GM15510 (cell line): ENCODE data around the gene ADAP1.

Experiments
- POLR2A ChIP-seq: IDR thresholded peaks from 3 replicates; pipeline ENCODE4 v1.6.1; 2011; ENCODE audit warnings: borderline replicate concordance; ENCODE audit not compliant: insufficient read length; ENCODE audit errors: extremely low read depth

The ADAP1 gene

GRCh38 chr7:958221-959200 lies 4.0 kb upstream of the ADAP1 start:
- no peak for TF ChIP-seq POLR2A

GRCh38 chr7:957418-958220 lies 3.1 kb upstream of the ADAP1 start:
- no peak for TF ChIP-seq POLR2A

DNA sequence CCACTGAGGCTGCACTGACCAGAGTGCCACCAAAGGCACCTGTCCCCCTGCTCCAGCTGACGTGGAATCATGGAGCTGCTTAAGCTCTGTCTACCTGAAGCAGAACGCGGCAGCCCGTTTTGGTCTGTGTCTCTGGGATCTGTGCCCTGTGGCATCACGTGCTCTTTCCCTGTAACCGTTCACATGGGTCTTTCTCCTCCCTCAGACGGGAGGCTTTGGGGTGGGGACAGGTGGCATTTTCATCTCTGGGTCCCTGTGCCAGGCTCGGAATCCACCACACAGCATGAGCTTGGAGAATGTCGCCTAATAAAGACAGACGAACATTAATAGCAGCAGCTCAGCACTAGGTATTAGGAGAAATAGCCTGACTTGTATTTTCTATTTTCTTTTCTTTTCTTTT lies 1.6 kb upstream of the ADAP1 start:
- no peak for TF ChIP-seq POLR2A

DNA sequence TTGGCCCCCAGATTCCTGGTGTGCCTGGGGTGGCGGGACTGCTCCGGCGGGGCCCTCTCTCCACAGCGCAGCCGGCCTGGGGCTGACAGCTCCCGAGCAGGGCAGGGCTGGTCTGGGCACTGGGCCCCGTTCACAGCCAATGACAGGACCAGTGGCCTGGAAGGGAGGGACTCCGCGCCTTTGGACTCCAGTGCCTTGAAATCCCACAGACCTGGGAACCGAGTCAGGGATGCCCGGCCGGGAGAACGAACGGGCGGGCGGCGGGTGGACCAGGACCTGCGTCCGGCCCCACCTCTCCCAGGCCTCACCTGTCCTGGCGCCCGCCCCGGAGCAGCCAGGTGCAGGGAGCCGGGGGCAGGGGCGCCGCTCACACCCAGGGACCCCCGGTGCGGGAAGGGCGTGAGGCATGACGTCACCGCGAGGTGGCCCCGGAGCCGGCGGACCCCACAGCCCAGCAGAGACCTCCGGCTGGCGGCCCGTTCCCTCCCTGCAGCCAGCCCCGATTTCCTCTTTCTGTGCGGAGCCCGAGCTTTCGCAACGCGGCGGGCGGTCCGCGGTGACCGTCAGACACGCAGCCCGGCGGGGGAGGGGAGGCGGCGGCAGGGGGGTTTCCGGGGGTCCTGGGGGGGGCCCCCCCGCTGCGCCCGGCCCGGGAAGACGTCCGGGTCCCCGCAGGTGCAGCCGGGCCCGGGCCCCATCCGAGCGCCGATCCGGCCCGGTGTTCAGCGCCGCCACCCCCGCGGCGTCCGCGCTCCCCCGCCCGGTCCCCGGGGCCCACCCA lies 743 bp downstream of the ADAP1 start:
- no peak for TF ChIP-seq POLR2A

DNA sequence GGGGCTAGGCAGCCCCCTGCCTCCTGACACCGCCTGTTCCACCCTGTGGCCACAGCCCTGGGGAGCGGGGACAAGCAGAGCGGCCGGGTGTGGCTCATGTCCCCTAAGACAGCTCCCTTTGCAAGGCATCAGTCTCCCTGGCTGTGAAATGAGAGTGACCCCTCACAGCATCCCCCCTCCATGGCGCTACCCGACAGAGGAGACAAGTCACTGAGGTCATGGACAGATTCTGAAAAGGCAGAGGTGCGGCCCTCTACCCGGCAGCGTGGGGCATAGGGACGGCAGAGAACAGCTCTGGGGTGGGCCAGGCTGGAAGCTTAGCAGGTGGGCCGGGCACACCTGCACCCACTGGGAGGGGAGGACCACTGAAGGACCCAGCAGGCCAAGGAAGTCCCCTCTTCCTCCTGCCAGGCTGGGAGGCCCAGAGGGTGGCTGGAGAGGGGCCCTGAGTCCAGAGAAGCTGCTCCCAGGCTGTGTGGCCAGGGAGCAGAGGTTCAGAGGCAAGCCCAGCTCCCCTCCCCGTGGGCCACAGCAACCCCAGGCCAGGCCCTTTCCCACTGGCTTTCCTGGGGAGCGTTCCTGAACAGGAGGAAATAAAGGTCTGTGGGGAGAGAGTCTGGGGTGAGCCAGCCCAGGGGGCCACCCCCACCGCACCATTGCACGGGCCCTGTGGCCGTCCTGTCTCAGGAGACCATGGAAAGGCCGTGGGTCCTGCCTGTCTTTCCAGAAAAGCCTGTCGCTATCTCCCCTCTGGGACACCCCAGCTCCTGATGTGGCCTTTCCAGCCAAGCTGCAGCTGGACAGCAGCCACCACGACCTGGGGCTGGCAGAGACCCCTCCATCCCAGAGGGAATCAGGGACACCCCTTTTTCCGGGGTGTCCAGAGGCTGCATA lies 1.7 kb downstream of the ADAP1 start:
- TF ChIP-seq POLR2A = no peak

- no peak for TF ChIP-seq POLR2A
These were observed 2.5 kb downstream of the ADAP1 start for GRCh38 chr7:951881-952547.

DNA sequence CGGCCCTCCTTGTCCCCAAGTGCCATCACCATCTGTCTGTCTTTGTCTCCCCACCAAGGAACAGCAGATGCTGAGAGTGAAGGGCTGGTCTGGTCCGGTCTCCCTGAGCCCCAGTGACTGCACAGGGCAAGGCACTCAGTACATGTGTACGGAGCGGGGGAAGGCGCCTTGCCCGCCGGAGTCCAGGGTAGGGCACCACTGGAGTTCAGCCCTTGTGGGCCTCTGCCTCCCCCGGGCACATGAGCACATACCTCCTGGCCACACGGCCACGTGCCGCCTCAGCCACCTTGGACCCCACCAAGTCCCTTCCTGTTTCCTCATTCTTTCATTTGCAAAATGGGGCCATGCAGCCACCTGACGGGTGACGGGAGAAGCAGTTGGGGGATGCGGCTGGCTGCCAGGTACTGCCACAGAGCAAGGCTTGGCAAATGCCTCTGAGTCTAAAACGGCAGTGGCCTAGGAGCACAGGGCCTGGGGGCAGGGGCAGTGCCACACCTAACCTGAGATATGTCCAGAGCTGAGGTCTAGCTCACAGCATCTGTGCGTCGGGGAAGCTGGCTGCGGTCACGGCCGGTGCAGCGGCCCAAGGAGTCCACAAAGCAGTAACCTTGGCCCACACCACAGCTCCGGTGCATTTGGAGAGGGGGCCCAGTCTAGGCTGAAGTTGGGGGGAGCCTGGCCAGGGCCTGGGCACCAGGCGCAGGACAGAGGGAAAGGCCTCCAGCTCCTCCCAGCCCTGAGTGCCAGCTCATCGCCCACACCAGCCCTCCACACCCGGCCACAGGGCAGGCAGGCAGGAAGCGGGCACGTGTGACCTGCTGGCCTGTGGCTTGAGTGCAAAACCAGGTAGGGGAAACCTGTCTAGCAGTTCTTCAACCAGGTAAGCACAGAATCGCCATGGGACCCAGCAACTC lies 5.2 kb downstream of the ADAP1 start:
- TF ChIP-seq POLR2A = no peak

DNA sequence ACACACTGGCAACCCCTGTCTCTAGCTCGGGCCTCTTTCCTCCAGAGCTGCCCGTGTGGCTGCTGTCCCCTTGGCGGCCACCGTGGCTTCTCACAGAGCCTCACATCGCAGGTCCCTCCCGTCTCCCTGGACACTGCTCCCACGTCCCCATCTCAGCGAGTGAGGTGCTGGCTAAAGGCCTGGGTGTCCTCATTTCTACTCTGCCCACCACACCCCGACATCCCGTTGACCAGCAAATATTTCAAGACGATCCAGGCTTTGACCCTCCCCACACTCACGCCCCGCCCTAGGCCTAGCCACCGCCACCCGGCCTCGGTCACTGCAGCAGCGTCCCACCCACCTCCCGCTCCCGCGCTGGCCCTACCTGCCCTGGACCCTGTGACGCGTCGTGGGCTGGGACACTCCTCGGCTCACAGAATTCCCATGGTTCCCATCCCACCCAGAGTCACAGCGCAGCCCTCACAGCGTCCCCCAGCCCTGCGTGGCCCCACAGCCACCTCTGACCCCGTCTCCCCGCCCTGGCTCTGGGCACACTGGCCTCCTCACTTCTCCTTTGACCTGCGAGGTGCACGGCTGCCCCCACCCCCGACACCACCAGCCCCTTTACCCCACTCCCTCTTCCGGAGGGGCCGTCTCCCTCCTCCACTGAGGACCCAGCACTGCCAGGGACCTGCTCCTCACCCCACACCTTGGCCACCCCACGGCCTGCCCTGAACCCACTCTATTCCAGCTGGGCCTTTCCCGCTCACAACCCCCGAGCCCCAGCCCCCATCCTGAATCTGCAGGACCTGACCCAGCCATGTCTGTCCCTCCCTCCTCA lies 6.9 kb downstream of the ADAP1 start:
- TF ChIP-seq POLR2A = no peak

DNA sequence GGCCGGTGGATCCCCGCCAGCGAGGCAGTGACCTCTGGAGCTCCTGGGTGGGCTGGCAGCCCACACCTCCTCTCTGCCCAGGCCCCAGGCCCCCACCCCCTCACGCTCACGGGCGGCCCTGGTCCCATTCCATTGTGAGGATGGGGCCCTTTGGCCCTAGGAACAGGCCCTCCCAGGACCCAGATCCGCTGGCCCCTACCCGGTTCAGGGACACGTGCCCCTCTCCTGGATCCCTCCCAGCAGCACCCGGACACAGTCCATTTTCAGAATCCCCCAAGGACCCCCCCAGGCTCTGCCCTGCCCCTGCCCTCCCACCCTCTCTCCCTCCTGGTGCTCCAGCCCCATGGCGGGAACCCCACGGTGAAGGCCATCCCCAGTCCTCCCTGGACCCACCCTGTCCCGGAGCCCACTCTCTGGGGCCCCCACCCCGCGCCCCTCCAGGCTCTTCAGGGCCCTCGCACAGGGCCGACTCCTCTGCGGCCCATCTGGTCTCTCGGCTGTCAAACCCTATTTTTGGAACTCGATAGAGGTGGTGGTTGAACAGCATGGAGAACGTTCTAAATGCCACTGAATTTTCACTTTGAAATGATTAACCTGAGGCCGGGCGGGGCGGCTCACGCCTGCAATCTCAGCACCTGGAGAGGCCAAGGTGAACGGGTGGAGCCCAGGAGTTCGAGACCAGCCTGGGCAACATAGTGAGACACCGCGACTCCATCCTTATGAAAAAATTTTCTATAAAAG lies 8.1 kb downstream of the ADAP1 start:
- TF ChIP-seq POLR2A = no peak

DNA sequence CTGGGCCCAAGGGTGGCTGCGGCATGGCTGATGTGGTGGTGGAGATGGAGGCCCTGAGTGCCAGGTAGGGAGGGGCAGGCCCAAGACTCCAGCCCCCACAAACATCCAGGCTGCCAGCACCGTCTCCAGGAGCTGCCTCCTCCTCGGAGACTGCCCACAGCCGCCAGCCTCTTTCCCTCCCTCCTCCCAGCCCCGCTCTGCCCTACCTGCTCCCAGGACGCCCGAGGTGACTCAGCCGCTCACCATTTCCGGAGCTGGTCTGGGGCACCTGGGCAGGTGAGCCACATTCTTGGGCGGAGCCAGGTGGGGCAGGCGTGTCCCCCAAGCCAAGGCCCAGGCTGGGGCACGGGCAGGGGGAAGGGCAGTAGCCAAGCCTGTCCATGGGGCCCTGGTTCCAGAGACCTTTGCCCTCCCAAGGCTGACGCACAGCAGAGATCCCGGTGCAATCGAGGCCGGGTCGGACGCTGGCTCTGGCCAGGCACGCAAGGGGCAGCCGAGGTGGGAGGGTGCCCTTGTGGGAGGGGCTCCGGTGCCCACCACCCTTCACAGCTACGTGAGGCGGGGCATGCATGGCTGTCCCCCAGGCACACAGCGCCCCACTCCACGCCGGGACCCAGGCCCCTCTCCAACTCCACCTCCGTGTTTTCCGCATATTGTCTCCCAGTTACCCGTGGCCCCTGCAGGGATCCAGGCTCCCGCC lies 8.8 kb downstream of the ADAP1 start:
- no peak for TF ChIP-seq POLR2A
